SK-N-SH treated with all-trans-retinoic acid at 6 μM for 48 hours (cell line): Measurements from ENCODE around the gene DNAJA1.

Experiments
- ATAC-seq: fragments of 200-7000 bp; cut with Tn5 transposase; 3 replicates; pipeline ENCODE4 v1.9.1; 2020; ENCODE audit warnings: mild to moderate bottlenecking, moderate library complexity
- ARNTL ChIP-seq: fragments of 450-650 bp; formaldehyde crosslinking; IDR thresholded peaks from 2 replicates; pipeline ENCODE4 v1.5.0; 2020; ENCODE audit warnings: low read depth, mild to moderate bottlenecking, moderate library complexity, borderline replicate concordance
- BACH2 ChIP-seq: fragments of 250-450 bp; sonication (Bioruptor Pico); IDR thresholded peaks from 2 replicates; pipeline ENCODE4 v1.9.0; 2021; ENCODE audit warnings: mild to moderate bottlenecking, borderline replicate concordance
- CSDC2 ChIP-seq: fragments of 250-450 bp; sonication (Bioruptor Pico); IDR thresholded peaks from 2 replicates; pipeline ENCODE4 v1.5.0; 2020; ENCODE audit warnings: mild to moderate bottlenecking, moderate library complexity
- ESRRG ChIP-seq: fragments of 250-450 bp; sonication (Bioruptor Pico); IDR thresholded peaks from 2 replicates; pipeline ENCODE4 v1.6.1; 2021; ENCODE audit warnings: mild to moderate bottlenecking
- OSR1 ChIP-seq: fragments of 250-450 bp; sonication (Bioruptor Pico); IDR thresholded peaks from 2 replicates; pipeline ENCODE4 v1.8.0; 2022; ENCODE audit warnings: moderate library complexity, mild to moderate bottlenecking, inconsistent platforms
- RARB ChIP-seq: fragments of 250-450 bp; sonication (Bioruptor Pico); IDR thresholded peaks from 2 replicates; pipeline ENCODE4 v1.8.0; 2021; ENCODE audit warnings: mild to moderate bottlenecking, moderate library complexity
- SNAI2 ChIP-seq: fragments of 250-450 bp; sonication (Bioruptor Pico); IDR thresholded peaks from 2 replicates; pipeline ENCODE4 v1.5.0; 2020; ENCODE audit warnings: mild to moderate bottlenecking, moderate library complexity
- TCF4 ChIP-seq: fragments of 250-450 bp; sonication (Bioruptor Pico); IDR thresholded peaks from 2 replicates; pipeline ENCODE4 v1.8.0; 2021; ENCODE audit warnings: mild to moderate bottlenecking, moderate library complexity, borderline replicate concordance
- TOX ChIP-seq: fragments of 250-450 bp; sonication (Bioruptor Pico); IDR thresholded peaks from 2 replicates; pipeline ENCODE4 v1.8.0; 2021; ENCODE audit warnings: mild to moderate bottlenecking, moderate library complexity, borderline replicate concordance
- ZFP3 ChIP-seq: fragments of 250-450 bp; sonication (Bioruptor Pico); IDR thresholded peaks from 2 replicates; pipeline ENCODE4 v1.5.0; 2020; ENCODE audit warnings: mild to moderate bottlenecking, moderate library complexity
- ZFP30 ChIP-seq: fragments of 450-650 bp; formaldehyde crosslinking; IDR thresholded peaks from 2 replicates; pipeline ENCODE4 v1.5.0; 2022; ENCODE audit warnings: mild to moderate bottlenecking, moderate library complexity
- ZNF565 ChIP-seq: fragments of 450-650 bp; formaldehyde crosslinking; conservative IDR thresholded peaks from 2 replicates; pipeline ENCODE4 v1.5.0; 2020; ENCODE audit warnings: low read depth, mild to moderate bottlenecking, moderate library complexity
- ZNF70 ChIP-seq: fragments of 450-650 bp; formaldehyde crosslinking; IDR thresholded peaks from 2 replicates; pipeline ENCODE4 v1.5.0; 2020; ENCODE audit warnings: mild to moderate bottlenecking, moderate library complexity
- ZNF8 ChIP-seq: fragments of 450-650 bp; formaldehyde crosslinking; IDR thresholded peaks from 2 replicates; pipeline ENCODE4 v1.5.0; 2020; ENCODE audit warnings: mild to moderate bottlenecking, moderate library complexity
- TF ChIP-seq, protein P1 (sequence below): fragments of 250-450 bp; sonication (Bioruptor Pico); IDR thresholded peaks from 2 replicates; pipeline ENCODE4 v1.8.0; 2021; ENCODE audit warnings: low read depth, mild to moderate bottlenecking, moderate library complexity, borderline replicate concordance
- TF ChIP-seq, protein P2 (sequence below): fragments of 250-450 bp; sonication (Bioruptor Pico); IDR thresholded peaks from 2 replicates; pipeline ENCODE4 v1.5.1; 2020; ENCODE audit warnings: low read depth, mild to moderate bottlenecking, moderate library complexity
- TF ChIP-seq, protein P3 (sequence below): fragments of 250-450 bp; sonication (Bioruptor Pico); IDR thresholded peaks from 2 replicates; pipeline ENCODE4 v1.8.0; 2020; ENCODE audit warnings: mild to moderate bottlenecking, moderate library complexity, borderline replicate concordance
- TF ChIP-seq, protein P4 (sequence below): fragments of 250-450 bp; sonication (Bioruptor Pico); IDR thresholded peaks from 2 replicates; pipeline ENCODE4 v1.5.1; 2021; ENCODE audit warnings: mild to moderate bottlenecking, moderate library complexity

The DNAJA1 gene

DNA sequence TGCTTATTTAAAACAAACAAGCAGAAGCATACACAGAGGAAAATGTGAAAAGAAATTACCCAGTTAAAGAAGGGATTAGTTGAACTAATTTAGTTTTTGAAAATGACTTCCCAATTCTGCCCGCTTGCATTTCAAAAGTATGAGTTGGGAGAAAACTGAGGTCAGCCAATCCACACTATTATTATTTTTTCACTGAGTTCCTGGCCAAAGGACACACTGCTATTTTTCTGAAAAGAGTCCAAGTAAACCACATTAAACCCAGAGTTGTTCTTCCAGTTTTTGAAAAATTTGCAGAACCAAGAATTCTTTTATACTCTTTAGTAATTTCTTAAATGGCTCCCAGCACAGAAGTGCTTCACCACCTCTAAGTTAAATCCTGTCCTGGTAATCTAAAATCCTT lies 43.9 kb downstream of the DNAJA1 start:
- ATAC-seq, result no peak
- TF ChIP-seq, protein P1, sequence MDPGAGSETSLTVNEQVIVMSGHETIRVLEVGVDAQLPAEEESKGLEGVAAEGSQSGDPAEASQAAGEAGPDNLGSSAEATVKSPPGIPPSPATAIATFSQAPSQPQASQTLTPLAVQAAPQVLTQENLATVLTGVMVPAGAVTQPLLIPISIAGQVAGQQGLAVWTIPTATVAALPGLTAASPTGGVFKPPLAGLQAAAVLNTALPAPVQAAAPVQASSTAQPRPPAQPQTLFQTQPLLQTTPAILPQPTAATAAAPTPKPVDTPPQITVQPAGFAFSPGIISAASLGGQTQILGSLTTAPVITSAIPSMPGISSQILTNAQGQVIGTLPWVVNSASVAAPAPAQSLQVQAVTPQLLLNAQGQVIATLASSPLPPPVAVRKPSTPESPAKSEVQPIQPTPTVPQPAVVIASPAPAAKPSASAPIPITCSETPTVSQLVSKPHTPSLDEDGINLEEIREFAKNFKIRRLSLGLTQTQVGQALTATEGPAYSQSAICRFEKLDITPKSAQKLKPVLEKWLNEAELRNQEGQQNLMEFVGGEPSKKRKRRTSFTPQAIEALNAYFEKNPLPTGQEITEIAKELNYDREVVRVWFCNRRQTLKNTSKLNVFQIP (CRISPR knock-in tag), result no peak
- TF ChIP-seq, protein P2, sequence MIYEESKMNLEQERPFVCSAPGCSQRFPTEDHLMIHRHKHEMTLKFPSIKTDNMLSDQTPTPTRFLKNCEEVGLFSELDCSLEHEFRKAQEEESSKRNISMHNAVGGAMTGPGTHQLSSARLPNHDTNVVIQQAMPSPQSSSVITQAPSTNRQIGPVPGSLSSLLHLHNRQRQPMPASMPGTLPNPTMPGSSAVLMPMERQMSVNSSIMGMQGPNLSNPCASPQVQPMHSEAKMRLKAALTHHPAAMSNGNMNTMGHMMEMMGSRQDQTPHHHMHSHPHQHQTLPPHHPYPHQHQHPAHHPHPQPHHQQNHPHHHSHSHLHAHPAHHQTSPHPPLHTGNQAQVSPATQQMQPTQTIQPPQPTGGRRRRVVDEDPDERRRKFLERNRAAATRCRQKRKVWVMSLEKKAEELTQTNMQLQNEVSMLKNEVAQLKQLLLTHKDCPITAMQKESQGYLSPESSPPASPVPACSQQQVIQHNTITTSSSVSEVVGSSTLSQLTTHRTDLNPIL (CRISPR knock-in tag), result no peak
- TF ChIP-seq TOX (CRISPR knock-in tag) (no peak), RARB (CRISPR knock-in tag) (no peak), ZFP3 (CRISPR knock-in tag) (no peak), CSDC2 (CRISPR knock-in tag) (no peak)
- TF ChIP-seq, all 23 proteins: peak for 0

DNA sequence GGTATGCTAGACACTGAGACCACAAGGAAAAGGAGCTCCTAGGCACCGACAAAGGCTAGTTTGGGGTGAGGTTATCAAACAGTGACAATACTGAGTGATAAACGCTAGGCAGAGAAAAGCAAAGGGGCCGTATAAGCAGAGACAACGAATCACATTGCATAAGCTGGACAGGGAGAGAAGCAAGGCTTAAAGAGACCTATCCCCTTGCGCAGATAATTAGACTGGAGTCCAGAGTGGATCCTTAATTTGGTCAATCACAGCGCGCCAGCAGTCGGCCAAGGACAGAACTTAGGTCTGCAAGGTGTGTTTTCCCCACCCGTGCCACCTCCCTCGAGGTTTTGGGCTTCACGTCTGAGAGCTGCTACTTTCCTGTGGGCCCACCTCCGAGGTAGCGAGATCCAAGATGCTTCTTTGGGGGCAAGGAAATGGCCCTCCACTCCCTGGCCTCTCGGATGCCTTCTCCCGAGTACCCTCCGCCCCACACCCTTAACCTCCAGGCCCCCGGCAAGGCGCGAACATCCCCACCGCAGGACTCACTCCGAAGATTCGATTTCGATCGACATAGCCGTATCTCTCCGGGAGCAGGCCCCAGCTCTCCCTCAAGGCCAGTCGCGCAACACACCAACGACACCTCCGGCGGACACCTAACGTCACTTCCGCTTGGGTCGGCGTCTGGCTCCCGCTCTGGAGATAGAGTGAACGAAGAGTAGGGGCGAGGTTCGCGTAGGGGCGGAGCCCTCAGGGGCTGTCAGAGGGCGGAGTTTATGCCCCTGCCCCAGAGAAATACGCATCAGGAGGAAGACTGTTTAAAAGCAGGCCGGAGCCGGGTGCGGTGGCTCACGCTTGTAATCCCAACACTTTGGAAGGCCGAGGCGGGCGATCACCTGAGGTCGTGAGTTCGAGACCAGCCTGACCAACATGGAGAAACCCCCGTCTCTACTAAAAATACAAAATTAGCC lies 51.3 kb downstream of the DNAJA1 start, which contains the start of gene SMU1:
TSS of gene SMU1 (minus strand) at position 629 of the 959 bp plus-strand sequence. CDS start at position 563, 66 bp downstream.
- 0 out of 2 replicates have a peak, but pooled peaks have one; percentile 42 for TF ChIP-seq SNAI2 (CRISPR knock-in tag)
- TF ChIP-seq, protein P3, sequence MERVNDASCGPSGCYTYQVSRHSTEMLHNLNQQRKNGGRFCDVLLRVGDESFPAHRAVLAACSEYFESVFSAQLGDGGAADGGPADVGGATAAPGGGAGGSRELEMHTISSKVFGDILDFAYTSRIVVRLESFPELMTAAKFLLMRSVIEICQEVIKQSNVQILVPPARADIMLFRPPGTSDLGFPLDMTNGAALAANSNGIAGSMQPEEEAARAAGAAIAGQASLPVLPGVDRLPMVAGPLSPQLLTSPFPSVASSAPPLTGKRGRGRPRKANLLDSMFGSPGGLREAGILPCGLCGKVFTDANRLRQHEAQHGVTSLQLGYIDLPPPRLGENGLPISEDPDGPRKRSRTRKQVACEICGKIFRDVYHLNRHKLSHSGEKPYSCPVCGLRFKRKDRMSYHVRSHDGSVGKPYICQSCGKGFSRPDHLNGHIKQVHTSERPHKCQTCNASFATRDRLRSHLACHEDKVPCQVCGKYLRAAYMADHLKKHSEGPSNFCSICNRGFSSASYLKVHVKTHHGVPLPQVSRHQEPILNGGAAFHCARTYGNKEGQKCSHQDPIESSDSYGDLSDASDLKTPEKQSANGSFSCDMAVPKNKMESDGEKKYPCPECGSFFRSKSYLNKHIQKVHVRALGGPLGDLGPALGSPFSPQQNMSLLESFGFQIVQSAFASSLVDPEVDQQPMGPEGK (CRISPR knock-in tag), result no peak
- TF ChIP-seq, all 23 proteins: peak for 1
- peak; percentile 96 for ATAC-seq

DNA sequence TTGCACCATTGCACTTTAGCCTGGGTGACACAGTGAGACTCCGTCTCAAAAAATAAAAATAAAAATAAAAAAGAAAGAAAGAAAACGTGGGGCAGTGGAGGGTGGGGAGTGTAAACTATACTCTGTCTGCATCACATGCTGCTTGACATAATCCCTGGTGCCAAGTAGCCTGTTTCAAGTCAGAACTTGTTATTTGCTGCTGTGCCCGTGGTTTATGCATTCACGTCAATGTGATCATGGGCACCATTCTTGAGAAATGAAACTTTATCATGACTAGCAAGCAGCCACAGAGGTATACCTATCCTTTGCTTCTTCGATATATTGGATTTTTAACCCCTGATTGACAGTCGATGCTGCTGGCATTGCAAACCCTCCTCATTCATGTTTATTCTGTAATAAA lies 55.5 kb downstream of the DNAJA1 start:
- TF ChIP-seq ZNF8 (no peak), ZNF70 (CRISPR knock-in tag) (no peak), ZNF565 (CRISPR knock-in tag) (no peak), ESRRG (no peak), ARNTL (no peak), ZFP30 (CRISPR knock-in tag) (no peak), ZFP3 (CRISPR knock-in tag) (no peak), BACH2 (CRISPR knock-in tag) (no peak), TCF4 (no peak), OSR1 (CRISPR knock-in tag) (no peak)
- TF ChIP-seq, protein P3 (CRISPR knock-in tag), result no peak
- TF ChIP-seq, protein P1 (CRISPR knock-in tag), result no peak
- TF ChIP-seq, protein P2 (CRISPR knock-in tag), result no peak
- TF ChIP-seq, protein P4, sequence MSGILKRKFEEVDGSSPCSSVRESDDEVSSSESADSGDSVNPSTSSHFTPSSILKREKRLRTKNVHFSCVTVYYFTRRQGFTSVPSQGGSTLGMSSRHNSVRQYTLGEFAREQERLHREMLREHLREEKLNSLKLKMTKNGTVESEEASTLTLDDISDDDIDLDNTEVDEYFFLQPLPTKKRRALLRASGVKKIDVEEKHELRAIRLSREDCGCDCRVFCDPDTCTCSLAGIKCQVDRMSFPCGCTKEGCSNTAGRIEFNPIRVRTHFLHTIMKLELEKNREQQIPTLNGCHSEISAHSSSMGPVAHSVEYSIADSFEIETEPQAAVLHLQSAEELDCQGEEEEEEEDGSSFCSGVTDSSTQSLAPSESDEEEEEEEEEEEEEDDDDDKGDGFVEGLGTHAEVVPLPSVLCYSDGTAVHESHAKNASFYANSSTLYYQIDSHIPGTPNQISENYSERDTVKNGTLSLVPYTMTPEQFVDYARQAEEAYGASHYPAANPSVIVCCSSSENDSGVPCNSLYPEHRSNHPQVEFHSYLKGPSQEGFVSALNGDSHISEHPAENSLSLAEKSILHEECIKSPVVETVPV (CRISPR knock-in tag), result no peak
- TF ChIP-seq, all 23 proteins: peak for 0
- ATAC-seq, result no peak
